ENCODE measurements around the gene NPTX2. TPM values are rescaled to one million over a fixed set of nuclear protein-coding genes. Genes with fewer than 3 reads are reported as not detected.

The NPTX2 gene
- total RNA-seq, 2 donors from 2014 or later: 3.8 to 6.7 TPM

GRCh38 chr7:98594348-98594747 lies 22.7 kb upstream of the NPTX2 start:
- Histone ChIP-seq H3K27ac (no peak overlapping the region), H3K9me3 (no peaks in the 10 kb centered on the region), H3K27me3 (no peaks in the 10 kb centered on the region), H3K4me1 (no peaks in the 10 kb centered on the region), H3K36me3 (no peaks in the 10 kb centered on the region), H3K4me3 (no peak overlapping the region)
- TF ChIP-seq, protein P1, sequence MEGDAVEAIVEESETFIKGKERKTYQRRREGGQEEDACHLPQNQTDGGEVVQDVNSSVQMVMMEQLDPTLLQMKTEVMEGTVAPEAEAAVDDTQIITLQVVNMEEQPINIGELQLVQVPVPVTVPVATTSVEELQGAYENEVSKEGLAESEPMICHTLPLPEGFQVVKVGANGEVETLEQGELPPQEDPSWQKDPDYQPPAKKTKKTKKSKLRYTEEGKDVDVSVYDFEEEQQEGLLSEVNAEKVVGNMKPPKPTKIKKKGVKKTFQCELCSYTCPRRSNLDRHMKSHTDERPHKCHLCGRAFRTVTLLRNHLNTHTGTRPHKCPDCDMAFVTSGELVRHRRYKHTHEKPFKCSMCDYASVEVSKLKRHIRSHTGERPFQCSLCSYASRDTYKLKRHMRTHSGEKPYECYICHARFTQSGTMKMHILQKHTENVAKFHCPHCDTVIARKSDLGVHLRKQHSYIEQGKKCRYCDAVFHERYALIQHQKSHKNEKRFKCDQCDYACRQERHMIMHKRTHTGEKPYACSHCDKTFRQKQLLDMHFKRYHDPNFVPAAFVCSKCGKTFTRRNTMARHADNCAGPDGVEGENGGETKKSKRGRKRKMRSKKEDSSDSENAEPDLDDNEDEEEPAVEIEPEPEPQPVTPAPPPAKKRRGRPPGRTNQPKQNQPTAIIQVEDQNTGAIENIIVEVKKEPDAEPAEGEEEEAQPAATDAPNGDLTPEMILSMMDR (IDR thresholded peaks at IDR 0.05): no peak
- DNase-seq (ENCODE audit: low spot score): no peak

DNA sequence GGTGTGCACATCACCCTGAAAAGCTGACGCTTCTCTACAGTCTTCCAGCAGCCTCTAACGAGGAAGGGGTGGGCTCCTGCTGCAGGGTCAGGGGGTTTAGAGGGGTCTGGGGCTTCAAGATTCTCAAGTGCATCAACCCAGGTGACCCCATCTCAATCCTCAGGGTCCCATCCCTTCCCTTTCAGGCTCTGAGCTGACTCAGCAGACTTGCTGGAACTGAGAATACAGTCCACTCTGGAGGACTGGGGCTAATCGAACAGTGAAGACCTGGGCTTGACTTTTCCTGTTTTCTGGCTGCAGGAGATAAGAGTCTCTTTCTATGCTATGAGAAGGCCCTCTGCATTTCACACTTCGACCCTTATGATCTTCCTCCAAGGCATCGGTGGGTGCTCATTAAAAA lies 22.3 kb upstream of the NPTX2 start:
- Histone ChIP-seq H3K4me3 (no peak overlapping the region), H3K36me3 (no peaks in the 10 kb centered on the region), H3K4me1 (no peaks in the 10 kb centered on the region), H3K27ac (no peak overlapping the region), H3K9me3 (no peaks in the 10 kb centered on the region), H3K27me3 (no peaks in the 10 kb centered on the region)
- TF ChIP-seq, protein P1 (IDR thresholded peaks at IDR 0.05): no peak
- no peak for DNase-seq (ENCODE audit: low spot score)

DNA sequence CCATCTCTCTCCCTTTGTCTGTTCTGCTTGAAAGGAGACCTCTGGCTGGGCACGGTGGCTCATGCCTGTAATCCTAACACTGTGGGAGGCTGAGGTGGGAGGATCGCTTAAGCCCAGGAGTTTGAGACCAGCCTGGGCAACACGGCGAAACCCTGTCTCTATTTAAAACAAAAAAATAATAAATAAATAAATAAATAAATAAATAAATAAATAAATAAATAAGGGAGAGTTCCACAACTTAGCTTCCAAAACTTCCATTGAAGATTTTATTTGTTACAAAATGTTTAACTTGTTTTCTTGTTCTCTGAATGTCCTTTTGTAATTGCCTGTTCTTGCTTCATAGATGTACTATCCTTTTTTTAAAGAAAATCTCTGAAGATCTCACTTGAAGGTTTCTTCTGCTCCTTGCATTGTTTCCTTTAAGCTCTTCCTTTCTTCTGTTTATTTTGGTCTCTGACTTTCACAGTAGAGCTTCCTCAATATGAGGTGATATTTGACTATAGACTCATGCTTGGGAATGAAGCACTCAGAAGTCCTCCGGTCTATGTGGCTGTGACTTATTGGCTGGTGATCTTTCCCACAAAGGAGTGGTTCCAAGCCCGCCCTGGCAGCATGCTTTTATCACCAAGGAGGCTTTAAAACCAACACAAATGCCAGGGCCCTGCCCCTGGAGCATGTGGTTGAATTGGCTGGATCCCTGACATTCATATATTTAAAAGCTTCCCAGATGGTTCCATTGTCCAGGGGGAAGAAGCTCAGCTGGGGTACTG lies 18.1 kb upstream of the NPTX2 start:
- Histone ChIP-seq H3K4me1 (no peaks in the 10 kb centered on the region), H3K36me3 (no peaks in the 10 kb centered on the region), H3K27ac (no peak overlapping the region), H3K4me3 (no peak overlapping the region), H3K27me3 (no peaks in the 10 kb centered on the region), H3K9me3 (no peaks in the 10 kb centered on the region)
- no peak for DNase-seq (ENCODE audit: low spot score)
- TF ChIP-seq, protein P1 (IDR thresholded peaks at IDR 0.05): no peak

DNA sequence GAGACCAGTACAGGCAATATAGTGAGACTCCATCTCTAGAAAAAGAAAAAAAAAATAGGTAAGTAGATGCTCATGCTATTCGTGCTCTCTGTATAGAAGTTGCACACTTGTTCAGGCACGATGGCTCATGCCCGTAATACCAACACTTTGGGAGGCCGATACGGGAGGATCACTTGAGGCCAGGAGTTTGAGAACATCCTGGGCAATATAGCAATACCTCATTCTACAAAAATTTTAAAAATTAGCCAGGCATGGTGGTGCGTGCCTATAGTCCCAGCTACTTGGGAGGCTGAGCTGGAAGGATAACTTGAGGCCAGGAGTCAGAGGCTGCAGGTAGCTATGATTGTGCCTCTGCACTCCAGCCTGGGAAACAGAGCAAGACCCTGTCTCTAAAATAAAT lies 17.2 kb upstream of the NPTX2 start:
- H3K27me3 ChIP-seq: no peaks in the 10 kb centered on the region
- H3K4me1 ChIP-seq: no peaks in the 10 kb centered on the region
- H3K27ac ChIP-seq: no peak overlapping the region
- H3K9me3 ChIP-seq: no peaks in the 10 kb centered on the region
- H3K4me3 ChIP-seq: no peak overlapping the region
- no peak for DNase-seq (ENCODE audit: low spot score)
- no peaks in the 10 kb centered on the region for H3K36me3 ChIP-seq
- TF ChIP-seq, protein P1 (IDR thresholded peaks at IDR 0.05): no peak

DNA sequence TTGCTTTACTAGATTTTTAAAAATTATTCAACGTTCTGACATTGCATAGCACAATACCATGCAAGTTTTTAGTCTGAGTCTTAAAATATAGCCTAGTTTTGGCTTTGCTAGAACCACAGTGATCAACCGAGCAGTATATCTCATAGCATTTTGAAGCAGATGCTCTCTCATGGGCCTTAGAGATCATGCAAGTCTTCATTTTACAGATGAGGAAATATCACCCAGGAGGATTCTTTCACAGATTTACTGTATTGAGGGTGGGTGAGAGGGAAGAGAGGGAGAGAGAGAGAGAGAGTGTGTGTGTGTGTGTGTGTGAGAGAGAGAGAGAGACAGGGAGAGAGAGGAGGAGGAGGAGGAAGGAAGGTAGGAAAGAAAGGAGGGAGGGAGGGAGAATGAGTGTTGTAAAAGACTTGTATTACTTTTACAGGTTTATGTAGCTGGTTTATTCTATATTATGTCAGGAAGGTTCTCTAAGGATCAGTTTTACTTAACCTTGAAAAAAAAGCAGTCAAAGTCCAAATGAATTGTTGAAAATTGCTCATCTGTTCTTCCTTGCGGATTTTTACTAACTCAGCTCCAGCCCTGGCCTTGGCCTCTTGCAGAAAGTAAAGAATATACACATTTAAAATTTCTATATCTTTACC lies 14.2 kb upstream of the NPTX2 start:
- no peaks in the 10 kb centered on the region for H3K27me3 ChIP-seq
- TF ChIP-seq, protein P1 (IDR thresholded peaks at IDR 0.05): no peak
- H3K36me3 ChIP-seq: no peaks in the 10 kb centered on the region
- no peak overlapping the region for H3K4me3 ChIP-seq
- H3K9me3 ChIP-seq: peaks cover 0 to 5% of the 10 kb centered on the region in 2 donors
- no peak for DNase-seq (ENCODE audit: low spot score)
- H3K4me1 ChIP-seq: no peaks in the 10 kb centered on the region
- no peak overlapping the region for H3K27ac ChIP-seq
